Measurements from ENCODE around the gene CXCL5. TPM values are rescaled to one million over a fixed set of nuclear protein-coding genes. Genes with fewer than 3 reads are reported as not detected.

Gene CXCL5
- total and polyA plus RNA-seq, 10 of the 15 experiments (the other 5 are each of a cell fraction or from before 2014, with no cell fraction given): not detected

DNA sequence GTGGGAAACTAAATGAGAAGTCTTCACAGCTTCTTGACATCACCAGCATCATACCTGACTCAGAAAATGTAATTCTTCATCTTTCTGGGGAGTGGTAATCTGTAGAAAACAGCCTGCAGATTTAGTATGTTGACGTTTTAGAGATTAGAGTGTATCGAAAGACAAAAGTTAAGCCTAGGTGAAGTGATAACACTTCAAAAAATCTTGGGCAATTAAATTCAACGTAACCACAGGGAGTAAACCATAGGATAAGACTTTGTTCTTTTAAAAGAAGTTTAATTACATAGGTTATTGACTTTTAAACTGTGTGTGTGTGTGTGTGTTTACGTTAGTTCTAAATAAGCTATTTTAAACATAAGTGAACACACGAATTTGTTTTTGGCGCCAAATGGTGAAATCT, 1.8 kb upstream of the CXCL5 start:
- FAIRE-seq: no peak
- SMC1A ChIA-PET (ENCODE audit: uncharacterized antibody, unreplicated experiment): no interaction called here
- 17% methylated on average over 6 of the region's 6 CpGs for WGBS (ENCODE audit: insufficient coverage, insufficient replicate concordance, low lambda C conversion rate, missing lambda C conversion rate)
- POLR2A ChIA-PET: no interaction called here
- H3K27ac ChIP-seq (ENCODE audit: control insufficient read depth, insufficient read depth): no peak overlapping the region
- TF ChIP-seq RB1 (IDR thresholded peaks at IDR 0.05; ENCODE audit: borderline replicate concordance) (no peak), IRF3 (IDR thresholded peaks at IDR 0.05) (no peak), FOXM1 (IDR thresholded peaks at IDR 0.05; ENCODE audit: low read depth, low read length) (no peak), PML (IDR thresholded peaks at IDR 0.05; ENCODE audit: low read length) (no peak), RUNX3 (IDR thresholded peaks at IDR 0.05; ENCODE audit: low read length) (no peak), HSF1 (IDR thresholded peaks at IDR 0.05; ENCODE audit: low read depth, low read length) (no peak), ZZZ3 (IDR thresholded peaks at IDR 0.05; ENCODE audit: control insufficient read depth, insufficient read length, low read depth) (no peak), RELA (IDR thresholded peaks at IDR 0.05; ENCODE audit: borderline replicate concordance, partially characterized antibody) (no peak), NFIC (IDR thresholded peaks at IDR 0.05; ENCODE audit: low read depth, low read length) (no peak), GATAD2B (conservative IDR thresholded peaks at IDR 0.05; ENCODE audit: low read depth) (no peak), RFX5 (IDR thresholded peaks at IDR 0.05; ENCODE audit: low read depth, low read length) (no peak), TCF3 (IDR thresholded peaks at IDR 0.05; ENCODE audit: borderline replicate concordance, insufficient read depth, low read depth, low read length) (no peak), TCF12 (IDR thresholded peaks at IDR 0.05; ENCODE audit: low read depth, low read length) (no peak)
- TF ChIP-seq, protein P1, sequence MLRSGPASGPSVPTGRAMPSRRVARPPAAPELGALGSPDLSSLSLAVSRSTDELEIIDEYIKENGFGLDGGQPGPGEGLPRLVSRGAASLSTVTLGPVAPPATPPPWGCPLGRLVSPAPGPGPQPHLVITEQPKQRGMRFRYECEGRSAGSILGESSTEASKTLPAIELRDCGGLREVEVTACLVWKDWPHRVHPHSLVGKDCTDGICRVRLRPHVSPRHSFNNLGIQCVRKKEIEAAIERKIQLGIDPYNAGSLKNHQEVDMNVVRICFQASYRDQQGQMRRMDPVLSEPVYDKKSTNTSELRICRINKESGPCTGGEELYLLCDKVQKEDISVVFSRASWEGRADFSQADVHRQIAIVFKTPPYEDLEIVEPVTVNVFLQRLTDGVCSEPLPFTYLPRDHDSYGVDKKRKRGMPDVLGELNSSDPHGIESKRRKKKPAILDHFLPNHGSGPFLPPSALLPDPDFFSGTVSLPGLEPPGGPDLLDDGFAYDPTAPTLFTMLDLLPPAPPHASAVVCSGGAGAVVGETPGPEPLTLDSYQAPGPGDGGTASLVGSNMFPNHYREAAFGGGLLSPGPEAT (IDR thresholded peaks at IDR 0.05; ENCODE audit: low read depth): no peak
- TF ChIP-seq, protein P2, sequence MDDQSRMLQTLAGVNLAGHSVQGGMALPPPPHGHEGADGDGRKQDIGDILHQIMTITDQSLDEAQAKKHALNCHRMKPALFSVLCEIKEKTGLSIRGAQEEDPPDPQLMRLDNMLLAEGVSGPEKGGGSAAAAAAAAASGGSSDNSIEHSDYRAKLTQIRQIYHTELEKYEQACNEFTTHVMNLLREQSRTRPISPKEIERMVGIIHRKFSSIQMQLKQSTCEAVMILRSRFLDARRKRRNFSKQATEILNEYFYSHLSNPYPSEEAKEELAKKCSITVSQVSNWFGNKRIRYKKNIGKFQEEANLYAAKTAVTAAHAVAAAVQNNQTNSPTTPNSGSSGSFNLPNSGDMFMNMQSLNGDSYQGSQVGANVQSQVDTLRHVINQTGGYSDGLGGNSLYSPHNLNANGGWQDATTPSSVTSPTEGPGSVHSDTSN (IDR thresholded peaks at IDR 0.05; ENCODE audit: insufficient replicate concordance, low read depth, low read length): no peak
- no peak overlapping the region for H3K4me3 ChIP-seq
- intact Hi-C loops (cut with micrococcal nuclease; ENCODE audit: unreplicated experiment) (no loop called here), in situ Hi-C loops (cut with MboI) (no loop called here)
- H3K27me3 ChIP-seq (replicated peaks in 1 of 2; ENCODE audit: control insufficient read depth in 2 of 2, insufficient read depth in 2 of 2, low read length in 1 of 2): peaks cover 2 to 3% of the 10 kb centered on the region in 2 experiments; a peak in 3 of 4 replicates
- CTCF ChIA-PET: no interaction called here
- no peak overlapping the region for H2AFZ ChIP-seq (ENCODE audit: control insufficient read depth, low read depth, low read length)
- RAD21 ChIA-PET (ENCODE audit: unreplicated experiment): no interaction called here
- H3K4me1 ChIP-seq (ENCODE audit: control insufficient read depth, insufficient read depth, low read length): no peaks in the 10 kb centered on the region
- no peaks in the 10 kb centered on the region for H3K79me2 ChIP-seq (ENCODE audit: control insufficient read depth, insufficient read depth, low read length)
- no peak overlapping the region for H3K9ac ChIP-seq (ENCODE audit: control insufficient read depth, insufficient read depth, low read length)
- no peak for ATAC-seq
- no TSS peak for BruUV-seq (replicated peaks)
- DNase-seq (ENCODE audit: low read depth, low spot score): no peak
- H3K36me3 ChIP-seq (ENCODE audit: control insufficient read depth in 2 of 2, insufficient read depth in 2 of 2, low read length in 1 of 2): no peaks in the 10 kb centered on the region
- no peaks in the 10 kb centered on the region for H3K9me3 ChIP-seq (replicated peaks; ENCODE audit: control insufficient read depth, insufficient read depth, low read length)
- H4K20me1 ChIP-seq (ENCODE audit: control insufficient read depth, insufficient read depth): no peaks in the 10 kb centered on the region
- H3K4me2 ChIP-seq (ENCODE audit: control insufficient read depth, insufficient read depth): no peak overlapping the region

All from GM12878 (cell line).